Muscle layer of colon (tissue), 2 donors: ENCODE results near the gene AFF1.
"Not testable (repeated sequence)": the region's sequence is repeated elsewhere in the genome, so short reads cannot be mapped to it uniquely, and the experiment has no call there.

Experiments
- H3K27ac ChIP-seq: one replicate; pipeline ENCODE4 v1.7.0; 2013; ENCODE audit warnings: low read depth, mild to moderate bottlenecking, low read length, moderate library complexity
- H3K27me3 ChIP-seq, 2 donors: one replicate each; pipeline ENCODE4 v1.7.0; 2013; ENCODE audit warnings: low read length in 2 of 2, mild to moderate bottlenecking in 2 of 2; ENCODE audit not compliant: insufficient read depth in 2 of 2, control insufficient read depth in 1 of 2
- H3K36me3 ChIP-seq: one replicate; pipeline ENCODE4 v1.7.0; 2013; ENCODE audit warnings: mild to moderate bottlenecking, low read length; ENCODE audit not compliant: insufficient read depth
- H3K4me1 ChIP-seq: one replicate; pipeline ENCODE4 v1.7.0; 2013; ENCODE audit warnings: mild to moderate bottlenecking, low read length; ENCODE audit not compliant: insufficient read depth
- H3K4me3 ChIP-seq, 2 donors: one replicate each; pipeline ENCODE4 v1.7.0; 2013; ENCODE audit warnings: low read length in 2 of 2, low read depth in 1 of 2, mild to moderate bottlenecking in 1 of 2, moderate library complexity in 1 of 2
- H3K9ac ChIP-seq: one replicate; pipeline ENCODE4 v1.7.0; 2013; ENCODE audit warnings: low read length
- H3K9me3 ChIP-seq: one replicate; pipeline ENCODE4 v1.7.0; 2013; ENCODE audit warnings: mild to moderate bottlenecking, low read length
- donor health status: abdominal sarcoma.
- donor health status: Adenocarcinoma of cecum.

Gene AFF1

GRCh38 chr4:87036713-87037112, 101.9 kb downstream of the AFF1 start:
- Histone ChIP-seq H3K27me3 (no peaks in the 10 kb centered on the region), H3K4me1 (peaks cover 91% of the 10 kb centered on the region), H3K4me3 (no peak overlapping the region), H3K36me3 (no peaks in the 10 kb centered on the region), H3K9me3 (no peaks in the 10 kb centered on the region), H3K27ac (peak overlapping the region; percentile 73), H3K9ac (no peak overlapping the region)

- H3K9ac ChIP-seq, H3K4me3 ChIP-seq: not testable (repeated sequence)
Observed at GRCh38 chr4:87037171-87037570, 102.4 kb downstream of the AFF1 start.

GRCh38 chr4:87037671-87038334, 103.0 kb downstream of the AFF1 start:
- no peaks in the 10 kb centered on the region for H3K9me3 ChIP-seq
- no peak overlapping the region for H3K4me3 ChIP-seq
- no peak overlapping the region for H3K9ac ChIP-seq
- H3K27me3 ChIP-seq: no peaks in the 10 kb centered on the region
- H3K36me3 ChIP-seq: no peaks in the 10 kb centered on the region
- peaks cover 88% of the 10 kb centered on the region for H3K4me1 ChIP-seq
- H3K27ac ChIP-seq: peak overlapping the region; percentile 61

More at GRCh38 chr4:87037171-87037570, 102.4 kb downstream of the AFF1 start:
- Histone ChIP-seq H3K4me1 (peaks cover 88% of the 10 kb centered on the region), H3K27ac (peak overlapping the region; percentile 73)
- not testable (repeated sequence) for H3K9me3 ChIP-seq, H3K36me3 ChIP-seq, H3K27me3 ChIP-seq

GRCh38 chr4:87038837-87039615, 104.2 kb downstream of the AFF1 start:
- H3K4me1 ChIP-seq: peaks cover 84% of the 10 kb centered on the region
- H3K27me3 ChIP-seq: no peaks in the 10 kb centered on the region
- no peak overlapping the region for H3K9ac ChIP-seq
- no peaks in the 10 kb centered on the region for H3K9me3 ChIP-seq
- peak overlapping the region in 1 of 2 donors; percentile 1 for H3K4me3 ChIP-seq
- H3K36me3 ChIP-seq: no peaks in the 10 kb centered on the region
- peak overlapping the region; percentile 67 for H3K27ac ChIP-seq

- peak overlapping the region; percentile 53 for H3K27ac ChIP-seq
- no peaks in the 10 kb centered on the region for H3K27me3 ChIP-seq
- no peak overlapping the region for H3K9ac ChIP-seq
- no peaks in the 10 kb centered on the region for H3K36me3 ChIP-seq
- H3K4me3 ChIP-seq: no peak overlapping the region
- peaks cover 86% of the 10 kb centered on the region for H3K4me1 ChIP-seq
- H3K9me3 ChIP-seq: no peaks in the 10 kb centered on the region
Observed at GRCh38 chr4:87041141-87041540, 106.3 kb downstream of the AFF1 start.

GRCh38 chr4:87042221-87042620, 107.4 kb downstream of the AFF1 start:
- no peaks in the 10 kb centered on the region for H3K27me3 ChIP-seq
- no peaks in the 10 kb centered on the region for H3K9me3 ChIP-seq
- H3K4me1 ChIP-seq: peaks cover 85% of the 10 kb centered on the region
- H3K4me3 ChIP-seq: no peak overlapping the region
- H3K9ac ChIP-seq: no peak overlapping the region
- H3K36me3 ChIP-seq: peaks cover 7% of the 10 kb centered on the region
- peak overlapping the region; percentile 65 for H3K27ac ChIP-seq

- no peak overlapping the region for H3K4me3 ChIP-seq
- H3K9me3 ChIP-seq: no peaks in the 10 kb centered on the region
- peaks cover 9% of the 10 kb centered on the region for H3K36me3 ChIP-seq
- no peak overlapping the region for H3K9ac ChIP-seq
- H3K27me3 ChIP-seq: no peaks in the 10 kb centered on the region
- peaks cover 86% of the 10 kb centered on the region for H3K4me1 ChIP-seq
- peak overlapping the region; percentile 40 for H3K27ac ChIP-seq
Observed at GRCh38 chr4:87042986-87043820, 108.4 kb downstream of the AFF1 start.

- Histone ChIP-seq H3K4me3 (peak overlapping the region in 1 of 2 donors; percentile 55), H3K27me3 (no peaks in the 10 kb centered on the region), H3K36me3 (peaks cover 9% of the 10 kb centered on the region), H3K4me1 (peaks cover 86% of the 10 kb centered on the region), H3K9ac (peak overlapping the region; percentile 51), H3K9me3 (no peaks in the 10 kb centered on the region), H3K27ac (peak overlapping the region; percentile 77)
Observed at GRCh38 chr4:87044511-87045233, 109.9 kb downstream of the AFF1 start.

- Histone ChIP-seq H3K9ac (peak overlapping the region; percentile 51), H3K4me1 (peaks cover 89% of the 10 kb centered on the region)
Observed at GRCh38 chr4:87045234-87045558, 110.4 kb downstream of the AFF1 start.

GRCh38 chr4:87045659-87046058, 110.8 kb downstream of the AFF1 start:
- Histone ChIP-seq H3K4me3 (peak overlapping the region in 1 of 2 donors; percentile 55), H3K36me3 (peaks cover 12% of the 10 kb centered on the region), H3K9ac (peak overlapping the region; percentile 51), H3K27me3 (no peaks in the 10 kb centered on the region), H3K4me1 (peaks cover 90% of the 10 kb centered on the region), H3K9me3 (no peaks in the 10 kb centered on the region), H3K27ac (peak overlapping the region; percentile 77)

More at GRCh38 chr4:87045234-87045558, 110.4 kb downstream of the AFF1 start:
- Histone ChIP-seq H3K4me3 (peak overlapping the region in 1 of 2 donors; percentile 55), H3K27ac (peak overlapping the region; percentile 77), H3K27me3 (no peaks in the 10 kb centered on the region), H3K36me3 (peaks cover 9% of the 10 kb centered on the region), H3K9me3 (no peaks in the 10 kb centered on the region)
